Endothelial cell of umbilical vein (primary cell): ENCODE data around the gene SUZ12. TPM values are rescaled to one million over a fixed set of nuclear protein-coding genes. Genes with fewer than 3 reads are reported as not detected.

Experiments
- BruUV-seq: library from RNA; stranded (reverse); fragments of 400-500 nt; replicated peaks from 2 replicates; lab custom pipeline; 2021; lab: Mats Ljungman, UMichigan
- CTCF ChIA-PET: fragments of 300-600, 350-600 bp; sonication (Branson Sonifier 250); formaldehyde crosslinking; loops from one replicate; lab custom pipeline; 2021; ENCODE audit warnings: antibody characterized with exemption, inconsistent platforms; lab: Charles Lee
- POLR2A ChIA-PET: fragments of 300-600, 350-600 bp; sonication (Branson Sonifier 250); formaldehyde crosslinking; loops from one replicate; lab custom pipeline; 2021; ENCODE audit warnings: antibody characterized with exemption, inconsistent platforms; lab: Charles Lee
- DNase-seq: peaks from one replicate; pipeline ENCODE4 v3.0.0-alpha.2; 2011; ENCODE audit warnings: low read depth, low spot score
- FAIRE-seq: peaks from 2 replicates; lab custom pipeline; 2011; peaks lifted over from hg19 to GRCh38; lab: Jason Lieb, UNC
- H2AFZ ChIP-seq: 2 replicates; pipeline ENCODE4 v1.6.0; 2012; ENCODE audit warnings: low read depth, low read length, control low read depth, inconsistent platforms
- H3K27ac ChIP-seq: 2 replicates; pipeline ENCODE4 v1.5.1; 2011; ENCODE audit warnings: low read depth, mild to moderate bottlenecking, control low read depth, low read length, moderate library complexity; ENCODE audit not compliant: insufficient read depth
- H3K27me3 ChIP-seq, 2 experiments: 2 replicates each; pipeline versions ENCODE4 v1.6.0 to v1.6.1; 2011; ENCODE audit warnings: low read length in 2 of 2, mixed read lengths in 1 of 2; ENCODE audit not compliant: control insufficient read depth in 2 of 2, insufficient read depth in 2 of 2
- H3K36me3 ChIP-seq, 2 experiments: 2 replicates in 1 of 2; 3 replicates in 1 of 2; pipeline ENCODE4 v1.5.1; 2011; ENCODE audit warnings: low read length in 2 of 2, mild to moderate bottlenecking in 1 of 2, moderate library complexity in 1 of 2; ENCODE audit not compliant: control insufficient read depth in 2 of 2, insufficient read depth in 2 of 2; ENCODE audit errors: extremely low read depth in 1 of 2
- H3K4me1 ChIP-seq: 3 replicates; pipeline ENCODE4 v1.5.1; 2011; ENCODE audit warnings: mild to moderate bottlenecking, low read length; ENCODE audit not compliant: control insufficient read depth, insufficient read depth; ENCODE audit errors: extremely low read depth
- H3K4me2 ChIP-seq: 2 replicates; pipeline ENCODE4 v1.6.1; 2011; ENCODE audit warnings: low read length, control low read depth, mixed read lengths; ENCODE audit not compliant: insufficient read depth
- H3K4me3 ChIP-seq, 3 experiments: fragments of 200-600 bp in 1 of 3; sonication (generic), shearing (Covaris generic) in 1 of 3; replicated peaks in 1 of 3; 2 replicates each; pipeline ENCODE4 v1.5.1; 2011 to 2016; ENCODE audit warnings: control low read depth in 3 of 3, low read length in 3 of 3, mild to moderate bottlenecking in 2 of 3, inconsistent platforms in 1 of 3, low read depth in 1 of 3, moderate library complexity in 1 of 3; ENCODE audit not compliant: insufficient read depth in 1 of 3
- H3K79me2 ChIP-seq: 2 replicates; pipeline ENCODE4 v1.6.0; 2012; ENCODE audit warnings: low read length, inconsistent platforms; ENCODE audit not compliant: control insufficient read depth, insufficient read depth
- H3K9ac ChIP-seq: replicated peaks from 2 replicates; pipeline ENCODE3; 2011; ENCODE audit warnings: low read length, control low read depth; ENCODE audit not compliant: insufficient read depth; ENCODE audit errors: extremely low read depth
- H3K9me1 ChIP-seq: replicated peaks from 3 replicates; pipeline ENCODE4 v1.6.0; 2011; ENCODE audit warnings: mild to moderate bottlenecking, low read length; ENCODE audit not compliant: control insufficient read depth, insufficient read depth; ENCODE audit errors: extremely low read depth
- H3K9me3 ChIP-seq: replicated peaks from 2 replicates; pipeline ENCODE4 v1.5.1; 2012; ENCODE audit warnings: low read length, inconsistent platforms; ENCODE audit not compliant: control insufficient read depth, insufficient read depth
- H4K20me1 ChIP-seq: replicated peaks from 2 replicates; pipeline ENCODE3; 2011; ENCODE audit warnings: mild to moderate bottlenecking, low read length; ENCODE audit not compliant: control insufficient read depth, insufficient read depth; ENCODE audit errors: extremely low read depth
- CTCF ChIP-seq, 2 donors: IDR thresholded peaks; 1 replicate in 1 of 2; 2 replicates in 1 of 2; pipeline ENCODE4 v1.5.1; 2011; ENCODE audit warnings: low read length in 2 of 2, mild to moderate bottlenecking in 2 of 2, moderate library complexity in 2 of 2, control low read depth in 1 of 2, inconsistent platforms in 1 of 2, low read depth in 1 of 2; ENCODE audit not compliant: insufficient read depth in 1 of 2; ENCODE audit errors: extremely low read depth in 1 of 2
- EZH2 ChIP-seq: IDR thresholded peaks from 2 replicates; pipeline ENCODE4 v1.6.1; 2012; ENCODE audit warnings: borderline replicate concordance, low read depth, mild to moderate bottlenecking, moderate library complexity, low read length, inconsistent platforms; ENCODE audit not compliant: severe bottlenecking
- FOS ChIP-seq: IDR thresholded peaks from 2 replicates; pipeline ENCODE4 v1.6.1; 2011; ENCODE audit warnings: mild to moderate bottlenecking, low read length, moderate library complexity, borderline replicate concordance; ENCODE audit not compliant: insufficient read depth
- GATA2 ChIP-seq: IDR thresholded peaks from 2 replicates; pipeline ENCODE4 v1.7.0; 2011; ENCODE audit warnings: low read depth, mild to moderate bottlenecking, moderate library complexity, mixed read lengths, low read length; ENCODE audit not compliant: insufficient read length, insufficient read depth
- JUN ChIP-seq: IDR thresholded peaks from 2 replicates; pipeline ENCODE4 v1.6.1; 2011; ENCODE audit warnings: borderline replicate concordance, low read depth; ENCODE audit not compliant: insufficient read length, insufficient read depth
- MAX ChIP-seq: IDR thresholded peaks from 2 replicates; pipeline ENCODE4 v1.6.1; 2011; ENCODE audit not compliant: insufficient read depth, insufficient read length
- MYC ChIP-seq: IDR thresholded peaks from one replicate; pipeline ENCODE4 v1.6.1; 2011; ENCODE audit warnings: mild to moderate bottlenecking, low read depth, low read length
- POLR2A ChIP-seq: IDR thresholded peaks from 2 replicates; pipeline ENCODE4 v1.6.1; 2012; ENCODE audit warnings: low read depth, mild to moderate bottlenecking, control low read depth, low read length
- POLR2AphosphoS5 ChIP-seq: IDR thresholded peaks from 2 replicates; pipeline ENCODE4 v1.6.1; 2012; ENCODE audit warnings: low read depth, mild to moderate bottlenecking, control low read depth, low read length, moderate library complexity; ENCODE audit not compliant: insufficient read depth
- dilution Hi-C: fragments of 300-500 bp; cut with MboI; formaldehyde crosslinking; loops from one replicate; pipeline ENCODE4 v1.15.0; 2019; ENCODE audit warnings: low sequenced_read_pairs; ENCODE audit not compliant: extremely low pct_ligation_motif_present
- intact Hi-C: fragments of 100-400 bp; cut with micrococcal nuclease; formaldehyde crosslinking; loops from one replicate; pipeline ENCODE4 v1.10.0; 2022
- polyA plus RNA-seq, 4 experiments: library from polyadenylated mRNA; depleted of rRNA in 3 of 4; stranded (reverse) in 3 of 4; unstranded in 1 of 4; fragments of >200 nt; gene quantifications; 2 replicates each; pipeline versions ENCODE4 v1.2.1 to v1.2.3, GENCODE V29; 2011 to 2012; ENCODE audit warnings: missing spikeins in 1 of 4
- total RNA-seq: library from RNA; stranded (reverse); gene quantifications from 2 replicates; pipeline ENCODE4 v1.2.3, GENCODE V29; 2021

Gene SUZ12
- total and polyA plus RNA-seq, 2 donors (not counting 3 experiments of a cell fraction or from before 2014, with no cell fraction given): 7.8 to 30.9 TPM

DNA sequence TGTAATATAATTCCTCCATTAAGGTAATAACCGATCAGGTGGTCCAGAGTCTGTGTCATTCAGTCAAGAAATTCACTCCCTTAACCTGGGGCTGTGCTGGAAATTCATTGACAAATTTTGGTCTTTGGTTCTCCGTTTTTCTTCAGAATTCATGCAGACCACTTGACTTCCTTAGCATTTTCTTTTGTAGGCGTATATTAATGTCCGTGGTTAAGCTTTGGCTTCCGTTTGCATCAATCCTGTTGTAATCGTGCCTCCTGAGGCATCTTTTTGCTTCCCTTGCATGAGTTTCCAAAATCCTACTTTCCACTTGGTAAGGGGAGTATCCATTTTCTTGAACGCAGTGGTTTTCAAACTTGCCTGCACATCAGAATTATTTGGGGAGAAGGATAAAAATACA lies 79.4 kb downstream of the SUZ12 start:
- ChIA-PET CTCF (interaction anchor here (1.6 kb wide), 1 partner anchor 9 kb away, joined by 13 read pairs; the partner anchor contains the start of gene LRRC37B), POLR2A (no interaction called here)
- H3K36me3 ChIP-seq: no peaks in the 10 kb centered on the region
- intact Hi-C loops (no loop called here), dilution Hi-C loops (no loop called here)
- no peaks in the 10 kb centered on the region for H3K4me1 ChIP-seq
- no peak overlapping the region for H2AFZ ChIP-seq
- H4K20me1 ChIP-seq: no peaks in the 10 kb centered on the region
- no peak overlapping the region for H3K9ac ChIP-seq
- no peak for TF ChIP-seq POLR2A
- no peak for TF ChIP-seq POLR2AphosphoS5
- TF ChIP-seq JUN: no peak
- TF ChIP-seq MYC: no peak
- TF ChIP-seq FOS: no peak
- no peak for TF ChIP-seq GATA2
- TF ChIP-seq EZH2: no peak
- TF ChIP-seq CTCF (IDR thresholded peaks at IDR 0.05; ENCODE audit: extremely low read depth in 1 of 2, insufficient read depth in 1 of 2, low read depth in 1 of 2, low read length in 2 of 2): no peak
- no peak for TF ChIP-seq MAX
- FAIRE-seq (no peak), DNase-seq (no peak)
- H3K9me3 ChIP-seq: no peaks in the 10 kb centered on the region
- peaks cover 4% of the 10 kb centered on the region for H3K79me2 ChIP-seq
- H3K9me1 ChIP-seq: no peaks in the 10 kb centered on the region
- H3K27ac ChIP-seq: no peak overlapping the region
- H3K27me3 ChIP-seq: no peaks in the 10 kb centered on the region
- no peak overlapping the region for H3K4me2 ChIP-seq
- BruUV-seq: no TSS peak
- H3K4me3 ChIP-seq: no peak overlapping the region
